GM11168 (cell line): ENCODE data around the gene TNFRSF6B.
"Not testable (repeated sequence)": the region's sequence is repeated elsewhere in the genome, so short reads cannot be mapped to it uniquely, and the experiment has no call there.

Experiments
- in situ Hi-C: fragments of 300-500 bp; cut with MboI; formaldehyde crosslinking; loops from one replicate; pipeline ENCODE4 v1.12.0; 2022; ENCODE audit warnings: low sequenced_read_pairs; ENCODE audit not compliant: unreplicated experiment

Gene TNFRSF6B

DNA sequence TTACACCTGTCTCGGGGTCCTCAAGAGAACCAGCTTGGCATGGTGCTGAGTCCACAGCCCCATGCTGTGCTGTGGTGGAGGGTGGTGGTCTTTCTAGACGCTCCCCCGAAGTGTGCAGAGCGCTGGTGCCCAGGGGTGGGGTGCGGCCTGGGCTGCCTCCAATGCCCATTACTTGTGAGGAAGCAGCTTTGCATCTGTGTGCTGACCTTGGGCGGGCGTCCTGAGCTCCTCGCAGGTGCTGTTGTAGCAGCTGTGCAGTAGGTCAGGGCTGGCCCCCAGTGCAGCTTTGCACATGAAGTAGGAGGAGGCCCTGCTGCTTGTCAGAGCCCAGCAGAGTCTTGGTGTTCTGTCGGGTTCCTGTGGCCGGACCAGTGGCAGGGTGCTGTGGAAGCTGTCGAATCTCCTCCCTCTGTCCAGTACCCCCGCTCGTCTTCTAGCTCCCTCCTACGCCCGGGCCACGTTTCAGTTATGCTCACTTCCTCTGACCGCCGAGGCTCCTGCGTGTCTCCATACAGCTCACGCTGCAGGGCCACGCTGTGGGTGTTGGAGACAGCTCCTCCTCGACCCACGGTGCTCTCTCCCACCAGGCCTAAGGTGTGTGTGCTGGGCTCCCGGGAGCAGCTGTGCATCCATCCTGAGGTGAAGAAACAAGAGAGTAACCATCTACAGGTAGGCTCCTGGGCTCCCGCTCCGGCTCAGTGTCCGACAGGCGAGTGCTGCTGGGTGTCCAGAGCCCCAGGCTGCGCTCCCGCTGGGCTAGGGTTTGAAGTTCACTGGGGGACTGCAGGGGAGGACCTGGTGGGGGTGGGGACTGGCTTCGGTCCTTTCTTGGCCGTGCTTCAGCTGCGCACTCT, 34.3 kb upstream of the TNFRSF6B start:
- in situ Hi-C loops, result no loop called here

- in situ Hi-C loops, result no loop called here
These were observed 33.7 kb upstream of the TNFRSF6B start for GRCh38 chr20:63662813-63663189.

DNA sequence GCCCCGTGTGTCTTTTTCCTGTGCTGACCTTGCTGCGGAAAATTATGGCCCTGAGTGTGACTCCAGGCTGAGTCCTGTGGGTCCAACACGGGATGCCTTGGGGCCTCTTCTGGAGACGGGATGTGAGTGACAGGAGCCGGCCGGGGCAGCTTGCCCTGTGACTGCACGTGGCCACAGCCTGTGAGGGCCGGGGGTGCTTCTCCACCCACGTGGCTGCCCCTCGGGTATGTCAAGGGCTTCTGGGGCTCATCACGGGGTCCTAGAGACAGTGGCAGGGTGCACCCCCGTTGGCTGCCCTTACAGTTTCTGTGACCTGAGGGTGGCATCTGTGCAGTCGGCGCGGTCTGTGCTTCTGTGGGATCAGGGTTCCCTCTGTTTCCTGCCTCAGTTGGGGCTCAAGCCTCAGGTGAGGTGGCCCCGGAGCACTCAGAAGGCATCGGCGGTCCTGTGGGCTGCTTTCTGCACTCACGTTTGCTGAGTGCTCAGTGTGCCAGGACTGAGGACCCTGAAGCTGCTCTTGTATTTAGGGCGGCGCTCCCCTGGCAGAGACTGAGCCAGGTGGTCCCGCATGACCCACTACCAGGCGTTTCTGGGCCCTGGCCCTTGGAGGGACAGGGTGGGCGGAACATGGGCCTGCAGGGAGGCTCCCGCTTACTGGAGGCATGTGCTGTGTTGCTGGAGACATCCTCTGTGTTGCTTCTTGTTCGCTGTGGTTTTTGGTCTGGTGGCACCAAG, 33.0 kb upstream of the TNFRSF6B start:
- in situ Hi-C loops, result no loop called here

DNA sequence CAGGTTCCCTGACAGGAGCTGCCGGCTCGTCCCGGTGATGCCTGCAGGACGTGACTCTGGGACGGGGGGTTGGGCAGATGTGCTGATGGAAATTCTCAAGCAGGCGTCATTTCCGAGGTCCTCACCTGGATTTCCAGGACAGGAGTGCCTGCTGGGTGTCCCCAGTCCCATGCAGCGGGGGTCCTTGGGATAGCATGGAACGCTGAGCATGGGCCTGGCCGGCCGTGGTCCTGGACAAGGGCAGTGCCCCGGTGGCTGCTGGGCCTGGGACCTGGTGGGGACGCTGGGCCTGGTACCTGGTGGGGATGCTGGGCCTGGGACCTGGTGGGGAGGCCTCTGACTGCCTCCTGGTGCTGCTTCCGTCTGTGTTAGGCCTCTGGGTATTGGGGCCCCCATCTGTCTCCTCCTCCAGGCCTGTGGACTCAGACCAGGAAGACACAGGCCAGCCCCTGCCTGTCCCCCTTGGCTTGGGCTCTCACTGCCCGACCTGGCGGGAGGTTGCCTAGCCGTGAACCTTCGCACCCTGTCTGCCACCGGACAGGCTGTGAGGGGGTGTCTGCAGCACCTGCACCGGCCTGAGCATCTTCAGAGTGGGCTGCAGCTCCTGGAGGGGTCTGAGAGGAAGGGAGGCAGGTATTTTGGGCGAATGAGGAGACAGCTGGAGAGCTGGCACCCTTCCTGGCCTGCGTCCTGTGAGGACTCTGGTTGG, 32.2 kb upstream of the TNFRSF6B start:
- in situ Hi-C loops, result no loop called here

DNA sequence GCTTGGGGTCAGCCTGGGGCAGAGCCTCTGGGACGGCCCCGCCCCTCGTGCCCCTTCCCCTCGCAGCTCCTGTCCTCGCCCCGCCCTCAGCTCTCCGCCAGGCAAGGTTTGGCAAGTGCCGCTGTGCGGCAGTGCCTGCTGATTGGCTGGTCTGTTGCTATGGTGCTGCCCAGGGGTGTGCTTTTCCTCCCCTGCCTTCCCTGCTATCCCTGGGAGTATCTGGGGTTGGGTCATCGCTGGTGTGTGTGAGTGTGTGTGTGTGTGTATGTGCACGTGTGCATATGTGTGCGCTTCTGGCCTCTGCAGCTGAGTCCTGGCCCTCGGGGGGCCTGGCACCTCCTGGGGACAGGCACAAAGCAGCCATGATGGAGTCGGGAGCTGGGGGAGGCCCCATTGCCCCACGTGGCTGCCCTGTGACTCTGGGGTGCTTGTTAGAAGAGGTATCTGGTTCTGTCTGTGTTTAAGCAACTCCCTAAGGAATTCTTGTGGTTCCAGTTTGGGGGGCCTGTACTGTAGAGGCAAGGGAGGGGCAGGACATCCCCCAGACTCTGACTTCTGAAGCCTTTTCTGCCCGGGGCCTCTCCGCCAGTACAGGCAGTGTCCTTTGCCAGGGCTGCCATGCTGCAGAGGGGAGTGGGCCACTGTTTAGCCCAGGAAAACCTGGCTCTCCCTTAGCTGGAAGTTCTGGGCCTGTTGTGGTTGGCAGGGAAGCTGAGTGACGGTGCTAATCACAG, 31.4 kb upstream of the TNFRSF6B start:
- in situ Hi-C loops, result no loop called here

GRCh38 chr20:63665708-63666107, 30.7 kb upstream of the TNFRSF6B start:
- in situ Hi-C loops, result no loop called here

GRCh38 chr20:63667858-63668257, 28.6 kb upstream of the TNFRSF6B start:
- in situ Hi-C loops, result no loop called here

DNA sequence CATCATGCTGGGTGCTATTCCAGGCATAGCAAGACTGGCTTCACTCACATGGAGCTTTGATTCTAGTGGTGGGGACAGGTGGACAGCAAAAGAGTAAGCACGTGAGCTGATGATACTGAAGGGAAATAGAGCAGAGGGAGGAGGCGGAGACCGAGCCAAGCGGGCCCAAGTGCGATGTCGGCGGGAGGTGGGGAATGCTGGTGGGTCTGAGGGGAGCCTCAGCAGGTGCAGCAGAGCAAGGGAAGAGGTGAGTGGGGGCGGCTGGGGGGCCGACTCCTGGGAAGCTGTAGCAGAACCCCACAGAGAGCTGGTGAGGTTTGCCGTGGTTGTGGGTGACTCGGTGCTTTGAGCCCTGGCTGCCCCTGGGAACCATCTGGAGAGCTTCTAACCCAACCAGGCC, 28.1 kb upstream of the TNFRSF6B start:
- in situ Hi-C loops, result no loop called here

DNA sequence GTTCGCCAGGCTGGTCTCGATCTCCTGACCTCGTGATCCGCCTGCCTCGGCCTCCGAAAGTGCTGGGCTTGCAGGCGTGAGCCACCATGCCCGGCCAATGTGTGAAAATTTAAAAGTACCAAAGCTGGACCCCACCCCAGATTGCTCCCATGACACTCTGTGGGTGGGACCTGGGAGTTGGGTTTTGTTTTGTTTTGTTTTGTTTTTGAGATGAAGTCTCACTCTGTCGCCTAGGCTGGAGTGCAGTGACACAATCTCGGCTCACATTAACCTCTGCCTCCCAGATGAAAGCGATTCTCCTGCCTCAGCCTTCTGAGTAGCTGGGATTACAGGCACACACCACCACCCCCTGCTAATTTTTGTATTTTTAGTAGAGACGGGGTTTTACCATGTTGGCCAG, 24.8 kb upstream of the TNFRSF6B start:
- in situ Hi-C loops, result not testable (repeated sequence)

GRCh38 chr20:63672666-63673065, 23.8 kb upstream of the TNFRSF6B start:
- in situ Hi-C loops, result no loop called here

GRCh38 chr20:63673951-63674350, 22.5 kb upstream of the TNFRSF6B start:
- in situ Hi-C loops, result no loop called here

GRCh38 chr20:63675681-63676368, 20.6 kb upstream of the TNFRSF6B start:
- in situ Hi-C loops, result no loop called here

- in situ Hi-C loops, result no loop called here
These were observed 18.4 kb upstream of the TNFRSF6B start for GRCh38 chr20:63678071-63678470.

DNA sequence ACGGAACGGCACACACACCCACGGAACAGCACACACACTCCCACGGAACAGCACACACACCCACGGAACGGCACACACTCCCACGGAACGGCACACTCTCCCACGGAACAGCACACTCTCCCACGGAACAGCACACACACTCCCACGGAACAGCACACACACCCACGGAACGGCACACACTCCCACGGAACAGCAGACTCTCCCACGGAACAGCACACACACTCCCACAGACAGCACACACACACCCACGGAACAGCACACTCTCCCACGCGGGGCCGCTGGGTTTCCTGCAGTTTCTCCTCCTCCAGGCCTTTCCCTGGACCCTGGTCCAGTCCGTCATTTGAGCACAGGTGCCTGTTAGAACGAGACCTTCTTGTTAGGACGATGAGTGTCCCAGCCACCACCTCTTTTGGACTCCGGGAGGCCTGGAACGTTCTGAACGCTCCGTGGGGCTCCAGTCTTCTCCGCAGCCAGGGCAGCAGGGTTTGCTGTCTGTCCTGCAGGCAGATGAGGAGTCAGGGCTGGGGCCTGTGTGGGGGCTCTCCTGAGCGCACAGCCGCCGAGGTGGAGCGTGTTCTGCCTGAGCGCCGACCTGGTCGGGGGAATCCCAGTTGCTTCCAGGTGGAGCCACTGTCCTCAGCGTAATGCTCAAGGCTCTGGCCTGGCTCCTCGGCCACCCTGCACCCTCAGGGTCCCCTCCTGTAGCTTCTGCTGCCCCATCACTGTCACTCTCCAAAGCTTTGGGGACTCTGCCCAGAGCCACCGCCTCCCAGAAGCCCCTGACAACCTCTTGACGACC, 17.6 kb upstream of the TNFRSF6B start:
- in situ Hi-C loops, result no loop called here

- in situ Hi-C loops, result no loop called here
These were observed 16.6 kb upstream of the TNFRSF6B start for GRCh38 chr20:63679799-63680305.

GRCh38 chr20:63680427-63680826, 16.0 kb upstream of the TNFRSF6B start:
- in situ Hi-C loops, result no loop called here

DNA sequence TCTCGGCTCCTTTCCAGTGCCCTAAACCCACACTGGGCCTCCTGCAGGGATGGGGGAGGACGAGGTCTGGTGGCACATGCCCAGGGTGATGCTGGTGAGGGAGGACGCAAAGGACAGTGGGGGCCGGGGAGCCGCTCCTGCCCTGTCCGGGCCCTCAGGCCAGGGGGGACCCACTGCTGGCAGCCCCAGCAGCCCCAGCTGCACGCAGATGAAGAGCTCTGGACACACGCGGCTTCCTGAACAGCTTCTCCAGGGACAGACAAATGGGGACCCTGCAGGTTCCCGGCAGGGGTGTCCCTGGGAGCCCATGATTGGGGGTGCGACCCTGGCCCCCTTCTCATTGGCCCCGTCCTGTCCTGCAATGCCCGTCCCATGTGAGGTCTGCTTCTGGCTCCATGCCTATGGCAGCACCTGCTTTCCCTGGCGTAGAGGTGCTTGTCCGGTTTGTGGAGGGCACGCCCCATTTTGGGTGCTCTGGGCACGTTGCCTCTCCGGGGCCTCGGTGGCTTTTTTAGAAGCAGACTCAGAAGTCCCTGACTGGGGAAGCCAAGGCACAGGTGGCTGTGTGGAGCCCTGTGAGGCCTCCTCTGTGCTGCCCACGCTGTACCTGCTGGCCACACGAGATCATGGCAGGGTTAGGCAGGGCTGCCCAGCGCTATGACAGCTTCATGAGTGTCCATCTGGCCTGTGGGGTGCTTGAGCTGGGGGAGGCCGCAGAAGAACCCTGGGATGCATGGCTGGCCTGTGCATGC, 15.4 kb upstream of the TNFRSF6B start:
- in situ Hi-C loops, result no loop called here

- in situ Hi-C loops, result no loop called here
These were observed 14.8 kb upstream of the TNFRSF6B start for GRCh38 chr20:63681609-63682142.
